Activated B cell treated with CpG ODN at 0.5 μM for 24 hours (primary cell): Measurements from ENCODE around the gene IL1R2. TPM values are rescaled to one million over a fixed set of nuclear protein-coding genes. Genes with fewer than 3 reads are reported as not detected.

ENCODE experiments used
- ATAC-seq: fragments of 200-7000 bp; cut with Tn5 transposase; one replicate; pipeline ENCODE4 v1.10.0; 2021; ENCODE audit warnings: low read depth, mild to moderate bottlenecking, moderate library complexity
- CTCF ChIA-PET: fragments of 350-600 bp; sonication (Branson Sonifier 250); formaldehyde crosslinking; loops from one replicate; lab custom pipeline; 2021; ENCODE audit warnings: antibody characterized with exemption; lab: Charles Lee
- POLR2A ChIA-PET: fragments of 350-600 bp; sonication (Branson Sonifier 250); formaldehyde crosslinking; loops from one replicate; lab custom pipeline; 2021; ENCODE audit warnings: antibody characterized with exemption; lab: Charles Lee
- DNase-seq: peaks from one replicate; pipeline ENCODE4 v3.0.0; 2022
- H3K27ac Mint-ChIP-seq: one replicate; pipeline ENCODE4 v1.8.0; 2020; ENCODE audit warnings: mixed read lengths
- H3K27me3 Mint-ChIP-seq: one replicate; pipeline ENCODE4 v1.8.0; 2021; ENCODE audit warnings: mixed read lengths
- H3K36me3 Mint-ChIP-seq: one replicate; pipeline ENCODE4 v1.8.0; 2021; ENCODE audit warnings: low read depth, mixed read lengths
- H3K4me1 Mint-ChIP-seq: one replicate; pipeline ENCODE4 v1.8.0; 2021; ENCODE audit warnings: mixed read lengths
- H3K4me3 Mint-ChIP-seq: one replicate; pipeline ENCODE4 v1.8.0; 2020; ENCODE audit warnings: mild to moderate bottlenecking, mixed read lengths
- H3K9me3 Mint-ChIP-seq: one replicate; pipeline ENCODE4 v1.8.0; 2020; ENCODE audit warnings: mixed read lengths
- intact Hi-C: fragments of 100-400 bp; cut with micrococcal nuclease; formaldehyde crosslinking; loops from one replicate; pipeline ENCODE4 v1.15.1; 2024
- total RNA-seq: library from RNA; stranded (reverse); gene quantifications from 2 replicates; pipeline ENCODE4 v1.2.3, GENCODE V29; 2022
- TF ChIP-seq, protein P1 (sequence below): fragments of 200-600 bp; IDR thresholded peaks from one replicate; pipeline ENCODE4 v1.8.0; 2022; ENCODE audit warnings: antibody characterized with exemption, mild to moderate bottlenecking

The IL1R2 gene
- total RNA-seq, 1 donor from 2014 or later: not detected

DNA sequence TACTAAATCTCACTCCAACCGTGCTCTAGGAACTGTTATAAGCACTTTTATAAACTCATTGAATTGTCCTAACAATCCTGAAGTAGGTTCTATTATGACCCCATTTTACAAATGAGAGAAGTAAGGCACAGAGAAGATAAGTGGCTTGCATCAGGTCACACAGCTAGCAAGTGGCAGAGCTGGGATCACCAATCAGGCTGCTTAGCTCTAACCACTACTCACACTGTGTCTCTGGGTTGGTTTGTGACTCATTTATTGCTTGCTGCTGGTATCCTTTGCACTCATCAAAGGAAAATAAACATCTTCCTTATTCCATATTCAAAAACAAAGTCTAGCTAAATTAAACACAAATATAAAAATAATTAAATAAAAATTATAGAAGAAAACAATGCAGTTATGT, 42.5 kb upstream of the IL1R2 start:
- TF ChIP-seq, protein P1, sequence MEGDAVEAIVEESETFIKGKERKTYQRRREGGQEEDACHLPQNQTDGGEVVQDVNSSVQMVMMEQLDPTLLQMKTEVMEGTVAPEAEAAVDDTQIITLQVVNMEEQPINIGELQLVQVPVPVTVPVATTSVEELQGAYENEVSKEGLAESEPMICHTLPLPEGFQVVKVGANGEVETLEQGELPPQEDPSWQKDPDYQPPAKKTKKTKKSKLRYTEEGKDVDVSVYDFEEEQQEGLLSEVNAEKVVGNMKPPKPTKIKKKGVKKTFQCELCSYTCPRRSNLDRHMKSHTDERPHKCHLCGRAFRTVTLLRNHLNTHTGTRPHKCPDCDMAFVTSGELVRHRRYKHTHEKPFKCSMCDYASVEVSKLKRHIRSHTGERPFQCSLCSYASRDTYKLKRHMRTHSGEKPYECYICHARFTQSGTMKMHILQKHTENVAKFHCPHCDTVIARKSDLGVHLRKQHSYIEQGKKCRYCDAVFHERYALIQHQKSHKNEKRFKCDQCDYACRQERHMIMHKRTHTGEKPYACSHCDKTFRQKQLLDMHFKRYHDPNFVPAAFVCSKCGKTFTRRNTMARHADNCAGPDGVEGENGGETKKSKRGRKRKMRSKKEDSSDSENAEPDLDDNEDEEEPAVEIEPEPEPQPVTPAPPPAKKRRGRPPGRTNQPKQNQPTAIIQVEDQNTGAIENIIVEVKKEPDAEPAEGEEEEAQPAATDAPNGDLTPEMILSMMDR: no peak
- Mint-ChIP-seq H3K27me3 (no peaks in the 10 kb centered on the region), H3K36me3 (no peaks in the 10 kb centered on the region), H3K27ac (no peak overlapping the region), H3K4me1 (no peaks in the 10 kb centered on the region), H3K9me3 (no peaks in the 10 kb centered on the region), H3K4me3 (no peak overlapping the region)
- intact Hi-C loops: no loop called here
- ATAC-seq (no peak), DNase-seq (no peak)
- POLR2A ChIA-PET: no interaction called here
- CTCF ChIA-PET: no interaction called here

DNA sequence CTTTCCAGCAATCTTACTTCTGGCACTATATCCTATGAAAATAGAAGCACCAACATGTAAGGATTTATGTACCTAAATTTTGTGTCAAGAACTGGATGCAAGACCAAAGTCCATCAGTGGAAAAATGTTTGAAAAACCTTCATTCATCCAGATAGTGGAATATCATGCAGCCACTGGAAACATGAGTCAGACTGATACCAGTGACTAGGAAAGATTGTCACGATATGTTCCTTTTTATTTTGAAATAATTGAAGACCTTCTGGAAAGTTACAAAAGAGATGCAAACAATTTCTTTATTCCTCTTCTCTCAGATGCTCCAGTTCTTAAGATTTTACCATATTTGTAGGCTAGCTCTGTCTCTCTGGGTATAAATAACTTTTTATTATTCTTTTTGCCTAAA, 40.5 kb upstream of the IL1R2 start:
- DNase-seq (no peak), ATAC-seq (no peak)
- no peaks in the 10 kb centered on the region for H3K36me3 Mint-ChIP-seq
- TF ChIP-seq, protein P1: no peak
- intact Hi-C loops: no loop called here
- no peaks in the 10 kb centered on the region for H3K4me1 Mint-ChIP-seq
- H3K27me3 Mint-ChIP-seq: no peaks in the 10 kb centered on the region
- H3K4me3 Mint-ChIP-seq: no peak overlapping the region
- no peak overlapping the region for H3K27ac Mint-ChIP-seq
- ChIA-PET POLR2A (no interaction called here), CTCF (interaction anchor here (0.7 kb wide), 2 partner anchors 10 to 250 kb away, joined by 3 to 4 read pairs; no protein-coding TSS in a partner anchor)
- no peaks in the 10 kb centered on the region for H3K9me3 Mint-ChIP-seq

DNA sequence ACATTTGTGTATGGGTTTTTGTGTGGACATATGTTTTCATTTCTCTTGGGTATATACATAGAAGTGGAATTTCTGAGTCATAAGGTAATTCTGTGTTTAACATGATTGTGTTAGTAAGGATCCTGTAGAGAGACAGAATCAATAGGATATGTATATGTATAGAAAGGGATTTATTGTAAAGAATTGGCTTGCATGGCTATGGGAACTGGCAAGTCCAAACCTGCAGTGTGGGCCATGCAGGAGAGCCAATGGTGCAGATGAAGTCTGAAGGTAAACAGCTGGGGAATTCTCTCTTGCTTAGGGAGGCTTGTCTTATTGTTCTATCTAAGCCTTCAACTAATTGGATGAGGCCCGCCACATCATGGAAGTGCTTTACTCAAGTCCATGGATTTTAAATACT, 39.2 kb upstream of the IL1R2 start:
- intact Hi-C loops: no loop called here
- H3K4me1 Mint-ChIP-seq: no peaks in the 10 kb centered on the region
- TF ChIP-seq, protein P1: no peak
- H3K36me3 Mint-ChIP-seq: no peaks in the 10 kb centered on the region
- H3K9me3 Mint-ChIP-seq: peaks cover 8% of the 10 kb centered on the region
- no peak overlapping the region for H3K4me3 Mint-ChIP-seq
- no peaks in the 10 kb centered on the region for H3K27me3 Mint-ChIP-seq
- ATAC-seq: no peak
- no peak overlapping the region for H3K27ac Mint-ChIP-seq
- no peak for DNase-seq
- ChIA-PET POLR2A (no interaction called here), CTCF (no interaction called here)

DNA sequence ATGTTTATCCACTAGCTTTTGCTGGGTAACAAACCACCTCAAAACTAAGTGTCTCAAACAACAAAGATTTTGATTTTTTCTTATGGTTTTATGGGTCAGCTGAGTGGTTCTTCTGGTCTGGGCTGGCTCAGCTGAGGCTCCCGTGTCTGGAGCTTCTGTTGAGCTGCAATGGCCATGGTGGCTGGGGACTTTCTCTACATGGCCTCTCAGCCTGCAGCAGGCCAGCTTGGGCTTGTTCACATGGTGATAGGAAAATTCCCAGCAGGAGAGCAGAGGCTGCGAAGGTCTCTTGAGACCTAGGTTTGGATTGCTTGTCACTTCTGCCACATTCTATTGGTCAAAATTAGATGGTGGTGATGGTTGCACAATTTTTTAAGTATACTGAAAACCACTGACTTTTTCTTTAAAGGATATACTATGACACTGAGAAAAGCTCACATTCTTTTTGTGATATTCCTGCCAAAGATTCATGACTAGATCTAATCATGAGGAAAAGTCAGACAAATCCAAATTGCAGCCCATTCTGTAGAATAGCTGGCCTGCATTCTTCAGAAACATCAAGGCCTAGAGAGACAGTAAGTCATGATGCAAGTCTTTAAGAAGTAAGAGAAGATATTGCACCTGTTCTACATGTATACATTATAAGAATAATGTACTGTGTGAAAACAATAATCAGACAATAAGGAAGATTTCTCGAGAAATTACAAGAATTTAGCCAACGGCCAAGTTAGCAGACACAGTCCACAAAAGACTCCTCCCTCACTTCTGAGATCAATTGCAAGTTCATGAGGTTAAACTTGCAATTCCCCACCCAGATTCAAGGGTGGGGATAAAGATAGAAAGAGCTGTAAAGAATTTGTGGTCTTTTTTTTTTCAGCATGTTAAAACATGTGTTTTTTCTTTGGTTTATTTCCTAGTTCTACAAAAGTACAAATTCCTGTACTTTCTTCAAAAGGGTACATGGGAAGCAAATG, 35.0 kb upstream of the IL1R2 start:
- ChIA-PET POLR2A (no interaction called here), CTCF (no interaction called here)
- TF ChIP-seq, protein P1: no peak
- no peaks in the 10 kb centered on the region for H3K36me3 Mint-ChIP-seq
- H3K27ac Mint-ChIP-seq: no peak overlapping the region
- H3K4me3 Mint-ChIP-seq: no peak overlapping the region
- ATAC-seq: no peak
- peaks cover 12% of the 10 kb centered on the region for H3K9me3 Mint-ChIP-seq
- H3K4me1 Mint-ChIP-seq: no peaks in the 10 kb centered on the region
- intact Hi-C loops: no loop called here
- peaks cover 4% of the 10 kb centered on the region for H3K27me3 Mint-ChIP-seq
- DNase-seq: no peak

DNA sequence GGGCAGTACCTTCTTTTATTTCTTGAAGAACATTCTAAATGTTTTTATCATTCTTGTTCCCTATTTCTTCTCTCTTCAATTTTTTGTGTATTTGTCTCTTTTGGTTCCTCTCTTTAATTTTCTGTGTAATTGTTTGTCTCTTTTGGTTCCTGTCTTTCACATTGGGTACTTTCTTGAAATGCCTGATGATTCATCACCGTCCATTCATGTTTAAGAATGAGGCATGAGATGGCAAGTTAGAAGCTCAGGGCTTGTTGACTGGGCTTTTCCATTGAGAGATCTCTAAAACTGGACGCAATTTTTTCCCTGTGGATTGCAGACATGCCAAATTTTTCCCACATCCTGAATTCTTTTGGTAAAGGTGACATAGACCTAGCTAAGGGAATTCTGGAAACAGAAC, 33.7 kb upstream of the IL1R2 start:
- DNase-seq (no peak), ATAC-seq (no peak)
- Mint-ChIP-seq H3K27me3 (peaks cover 5% of the 10 kb centered on the region), H3K4me3 (no peak overlapping the region), H3K9me3 (peaks cover 12% of the 10 kb centered on the region), H3K4me1 (no peaks in the 10 kb centered on the region), H3K27ac (no peak overlapping the region), H3K36me3 (no peaks in the 10 kb centered on the region)
- intact Hi-C loops: no loop called here
- TF ChIP-seq, protein P1: no peak
- CTCF ChIA-PET: no interaction called here
- POLR2A ChIA-PET: no interaction called here
